Measurements from ENCODE around the gene TBC1D23. TPM values are rescaled to one million over a fixed set of nuclear protein-coding genes. Genes with fewer than 3 reads are reported as not detected.
"Not testable (repeated sequence)": the region's sequence is repeated elsewhere in the genome, so short reads cannot be mapped to it uniquely, and the experiment has no call there.

TBC1D23 gene
- total RNA-seq = 35.4 TPM
- long read RNA-seq, transcript TBC1D23-202 (19 exons, 3,677 nt) = major isoform, 12 of 15 reads
- long read RNA-seq, partial matches to known transcripts = 2 of 15 reads
- long read RNA-seq, other reads (novel, unspliced or antisense) = 1 of 15 reads

GRCh38 chr3:100260685-100261484, at the start of gene TBC1D23:
Gene TBC1D23 (plus strand): TSS chr3:100260992. CDS start chr3:100261019, 27 bp downstream.
- intact Hi-C loops (cut with DNase I) = no loop called here
- DNase-seq (ENCODE audit: missing footprints) (peak; percentile 99), ATAC-seq (peak; percentile 98)

- no peak for DNase-seq (ENCODE audit: missing footprints)
- intact Hi-C loops (cut with DNase I) = no loop called here
- ATAC-seq = no peak
Measured at GRCh38 chr3:100213891-100214573, 46.8 kb upstream of the TBC1D23 start.

- intact Hi-C loops (cut with DNase I) = no loop called here
- ATAC-seq = no peak
- no peak for DNase-seq (ENCODE audit: missing footprints)
Measured at GRCh38 chr3:100214574-100214964, 46.2 kb upstream of the TBC1D23 start.

- intact Hi-C loops (cut with DNase I) = no loop called here
- ATAC-seq = no peak
Measured at GRCh38 chr3:100216713-100217112, 44.1 kb upstream of the TBC1D23 start.

GRCh38 chr3:100221159-100221558, 39.6 kb upstream of the TBC1D23 start:
- intact Hi-C loops (cut with DNase I) = no loop called here
- ATAC-seq (no peak), DNase-seq (ENCODE audit: missing footprints) (no peak)

More at GRCh38 chr3:100216713-100217112, 44.1 kb upstream of the TBC1D23 start:
- no peak for DNase-seq (ENCODE audit: missing footprints)

- intact Hi-C loops (cut with DNase I) = no loop called here
- DNase-seq (ENCODE audit: missing footprints) (no peak), ATAC-seq (no peak)
Measured at GRCh38 chr3:100225193-100225592, 35.6 kb upstream of the TBC1D23 start.

GRCh38 chr3:100225883-100226282, 34.9 kb upstream of the TBC1D23 start:
- intact Hi-C loops (cut with DNase I) = no loop called here
- DNase-seq (ENCODE audit: missing footprints) (no peak), ATAC-seq (no peak)

GRCh38 chr3:100226712-100227429, 33.9 kb upstream of the TBC1D23 start:
- DNase-seq (ENCODE audit: missing footprints) (no peak), ATAC-seq (peak; percentile 39)
- intact Hi-C loops (cut with DNase I) = no loop called here

- DNase-seq (ENCODE audit: missing footprints) (no peak), ATAC-seq (no peak)
- intact Hi-C loops (cut with DNase I) = no loop called here
Measured at GRCh38 chr3:100227511-100227921, 33.3 kb upstream of the TBC1D23 start.

- ATAC-seq (no peak), DNase-seq (ENCODE audit: missing footprints) (no peak)
- intact Hi-C loops (cut with DNase I) = no loop called here
Measured at GRCh38 chr3:100228247-100228646, 32.5 kb upstream of the TBC1D23 start.

- ATAC-seq; DNase-seq (ENCODE audit: missing footprints); intact Hi-C loops (cut with DNase I): not testable (repeated sequence)
Measured at GRCh38 chr3:100229188-100229587, 31.6 kb upstream of the TBC1D23 start.

GRCh38 chr3:100230710-100231109, 30.1 kb upstream of the TBC1D23 start:
- intact Hi-C loops (cut with DNase I) = no loop called here
- DNase-seq (ENCODE audit: missing footprints) (no peak), ATAC-seq (no peak)

- DNase-seq (ENCODE audit: missing footprints) (no peak), ATAC-seq (no peak)
- intact Hi-C loops (cut with DNase I) = no loop called here
Measured at GRCh38 chr3:100231668-100232067, 29.1 kb upstream of the TBC1D23 start.

- intact Hi-C loops (cut with DNase I) = no loop called here
- no peak for DNase-seq (ENCODE audit: missing footprints)
- no peak for ATAC-seq
Measured at GRCh38 chr3:100234364-100234763, 26.4 kb upstream of the TBC1D23 start.

GRCh38 chr3:100238599-100238998, 22.2 kb upstream of the TBC1D23 start:
- DNase-seq (ENCODE audit: missing footprints) (no peak), ATAC-seq (no peak)
- intact Hi-C loops (cut with DNase I) = no loop called here

GRCh38 chr3:100242471-100242870, 18.3 kb upstream of the TBC1D23 start:
- intact Hi-C loops (cut with DNase I); ATAC-seq; DNase-seq (ENCODE audit: missing footprints): not testable (repeated sequence)

- intact Hi-C loops (cut with DNase I) = no loop called here
- DNase-seq (ENCODE audit: missing footprints) (no peak), ATAC-seq (no peak)
Measured at GRCh38 chr3:100244264-100244663, 16.5 kb upstream of the TBC1D23 start.

GRCh38 chr3:100245136-100245535, 15.7 kb upstream of the TBC1D23 start:
- intact Hi-C loops (cut with DNase I) = no loop called here
- ATAC-seq (no peak), DNase-seq (ENCODE audit: missing footprints) (no peak)

- no peak for ATAC-seq
- intact Hi-C loops (cut with DNase I) = no loop called here
- DNase-seq (ENCODE audit: missing footprints) = no peak
Measured at GRCh38 chr3:100245927-100246326, 14.9 kb upstream of the TBC1D23 start.
